Peyer's patch (tissue), 4 donors: Measurements from ENCODE around the gene EXOC4.

Experiments
- POLR2A ChIP-seq, 2 donors: fragments of 450-650 bp; IDR thresholded peaks; one replicate each; pipeline ENCODE4 v1.5.1; 2017; ENCODE audit warnings: antibody characterized with exemption in 2 of 2, mild to moderate bottlenecking in 2 of 2, moderate library complexity in 2 of 2
- TF ChIP-seq, protein P1 (sequence below), 6 experiments: fragments of 450-650 bp in 4 of 6; fragments of 200-600 bp in 2 of 6; sonication (generic) in 1 of 6; IDR thresholded peaks; one replicate each; pipeline ENCODE4 v1.5.1; 2017 to 2019; ENCODE audit warnings: antibody characterized with exemption in 6 of 6, mild to moderate bottlenecking in 3 of 6, moderate library complexity in 1 of 6

DNA sequence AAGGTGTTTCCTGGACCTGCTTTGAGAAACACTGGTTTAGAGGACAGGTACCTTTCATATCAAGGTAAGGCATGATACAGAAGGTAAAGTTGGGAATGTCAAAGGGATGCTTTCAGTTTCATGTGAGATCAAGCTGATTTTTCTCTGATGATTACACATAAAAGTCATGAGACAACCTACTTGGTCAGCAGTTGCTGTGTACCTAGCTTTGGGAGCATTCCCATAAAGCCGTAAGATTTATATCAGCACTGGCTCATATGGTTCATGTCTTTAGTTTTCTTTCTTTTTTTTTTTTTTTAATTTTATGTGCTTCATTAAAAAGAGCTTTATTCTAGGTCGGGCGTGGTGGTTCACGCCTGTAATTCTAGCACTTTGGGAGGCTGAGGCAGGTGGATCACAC, 609.0 kb downstream of the EXOC4 start:
- no peak for TF ChIP-seq POLR2A (IDR thresholded peaks at IDR 0.05)
- TF ChIP-seq, protein P1, sequence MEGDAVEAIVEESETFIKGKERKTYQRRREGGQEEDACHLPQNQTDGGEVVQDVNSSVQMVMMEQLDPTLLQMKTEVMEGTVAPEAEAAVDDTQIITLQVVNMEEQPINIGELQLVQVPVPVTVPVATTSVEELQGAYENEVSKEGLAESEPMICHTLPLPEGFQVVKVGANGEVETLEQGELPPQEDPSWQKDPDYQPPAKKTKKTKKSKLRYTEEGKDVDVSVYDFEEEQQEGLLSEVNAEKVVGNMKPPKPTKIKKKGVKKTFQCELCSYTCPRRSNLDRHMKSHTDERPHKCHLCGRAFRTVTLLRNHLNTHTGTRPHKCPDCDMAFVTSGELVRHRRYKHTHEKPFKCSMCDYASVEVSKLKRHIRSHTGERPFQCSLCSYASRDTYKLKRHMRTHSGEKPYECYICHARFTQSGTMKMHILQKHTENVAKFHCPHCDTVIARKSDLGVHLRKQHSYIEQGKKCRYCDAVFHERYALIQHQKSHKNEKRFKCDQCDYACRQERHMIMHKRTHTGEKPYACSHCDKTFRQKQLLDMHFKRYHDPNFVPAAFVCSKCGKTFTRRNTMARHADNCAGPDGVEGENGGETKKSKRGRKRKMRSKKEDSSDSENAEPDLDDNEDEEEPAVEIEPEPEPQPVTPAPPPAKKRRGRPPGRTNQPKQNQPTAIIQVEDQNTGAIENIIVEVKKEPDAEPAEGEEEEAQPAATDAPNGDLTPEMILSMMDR (IDR thresholded peaks at IDR 0.05) = no peak
